ENCODE data around the gene NAV2. TPM values are rescaled to one million over a fixed set of nuclear protein-coding genes. Genes with fewer than 3 reads are reported as not detected.

NAV2 gene
- polyA plus RNA-seq, 3 donors: not detected

GRCh38 chr11:20109731-20110445, 397.3 kb downstream of the NAV2 start:
- Histone ChIP-seq H3K4me1 (ENCODE audit: control insufficient read depth in 1 of 2, insufficient read depth in 2 of 2, low read length in 2 of 2) (peaks cover 0 to 6% of the 10 kb centered on the region in 2 donors), H3K27ac (ENCODE audit: low read depth in 1 of 2, low read length in 2 of 2) (no peak overlapping the region), H3K4me2 (replicated peaks; ENCODE audit: extremely low read depth, low read length, poor library complexity, severe bottlenecking) (no peak overlapping the region), H3K79me2 (ENCODE audit: insufficient read depth, low read length) (no peaks in the 10 kb centered on the region), H3K9me3 (replicated peaks in 1 of 2; ENCODE audit: control insufficient read depth in 1 of 2, insufficient read depth in 1 of 2, low read length in 2 of 2) (no peaks in the 10 kb centered on the region), H3K27me3 (ENCODE audit: control insufficient read depth in 2 of 2, insufficient read depth in 2 of 2, low read length in 2 of 2) (no peaks in the 10 kb centered on the region), H2AFZ (ENCODE audit: insufficient read depth, low read depth, low read length, poor library complexity, severe bottlenecking) (no peak overlapping the region), H3K36me3 (replicated peaks in 1 of 2; ENCODE audit: control insufficient read depth in 1 of 2, insufficient read depth in 2 of 2, low read length in 2 of 2) (no peaks in the 10 kb centered on the region), H3K9ac (ENCODE audit: insufficient read depth, low read length, poor library complexity, severe bottlenecking) (no peak overlapping the region), H3K4me3 (replicated peaks in 1 of 3; ENCODE audit: low read depth in 2 of 3, low read length in 3 of 3) (no peak overlapping the region), H4K20me1 (ENCODE audit: insufficient read depth, low read length) (no peaks in the 10 kb centered on the region)
- TF ChIP-seq CTCF (IDR thresholded peaks at IDR 0.05): no peak
- Mint-ChIP-seq H3K27me3 (ENCODE audit: low read depth in 3 of 3) (peaks cover 1 to 4% (median 2%) of the 10 kb centered on the region in 3 donors), H3K4me3 (no peak overlapping the region), H3K36me3 (no peaks in the 10 kb centered on the region), H3K27ac (no peak overlapping the region), H3K4me1 (peaks cover 13% of the 10 kb centered on the region), H3K9me3 (no peaks in the 10 kb centered on the region)
- DNase-seq: no peak
- WGBS (ENCODE audit: insufficient coverage): 98% methylated on average over 5 of the region's 9 CpGs
- intact Hi-C loops (cut with micrococcal nuclease): no loop called here

- H3K27me3 Mint-ChIP-seq (ENCODE audit: low read depth in 3 of 3): peaks cover 3 to 5% (median 4%) of the 10 kb centered on the region in 3 donors
- Histone ChIP-seq H2AFZ (ENCODE audit: insufficient read depth, low read depth, low read length, poor library complexity, severe bottlenecking) (no peak overlapping the region), H3K27me3 (ENCODE audit: control insufficient read depth in 2 of 2, insufficient read depth in 2 of 2, low read length in 2 of 2) (no peaks in the 10 kb centered on the region), H3K79me2 (ENCODE audit: insufficient read depth, low read length) (no peaks in the 10 kb centered on the region), H3K4me3 (replicated peaks in 1 of 3; ENCODE audit: low read depth in 2 of 3, low read length in 3 of 3) (no peak overlapping the region), H3K27ac (ENCODE audit: low read depth in 1 of 2, low read length in 2 of 2) (no peak overlapping the region), H3K36me3 (replicated peaks in 1 of 2; ENCODE audit: control insufficient read depth in 1 of 2, insufficient read depth in 2 of 2, low read length in 2 of 2) (no peaks in the 10 kb centered on the region), H3K9me3 (replicated peaks in 1 of 2; ENCODE audit: control insufficient read depth in 1 of 2, insufficient read depth in 1 of 2, low read length in 2 of 2) (no peaks in the 10 kb centered on the region), H4K20me1 (ENCODE audit: insufficient read depth, low read length) (no peaks in the 10 kb centered on the region), H3K9ac (ENCODE audit: insufficient read depth, low read length, poor library complexity, severe bottlenecking) (no peak overlapping the region), H3K4me1 (ENCODE audit: control insufficient read depth in 1 of 2, insufficient read depth in 2 of 2, low read length in 2 of 2) (peaks cover 0 to 6% of the 10 kb centered on the region in 2 donors), H3K4me2 (replicated peaks; ENCODE audit: extremely low read depth, low read length, poor library complexity, severe bottlenecking) (no peak overlapping the region)
- no peak overlapping the region for H3K4me3 Mint-ChIP-seq
- intact Hi-C loops (cut with micrococcal nuclease): no loop called here
- no peaks in the 10 kb centered on the region for H3K36me3 Mint-ChIP-seq
- no peaks in the 10 kb centered on the region for H3K9me3 Mint-ChIP-seq
- WGBS (ENCODE audit: insufficient coverage): 29% methylated on average over 7 of the region's 8 CpGs
- DNase-seq: peak; percentile 6 to 31 (median 29)
- H3K4me1 Mint-ChIP-seq: peaks cover 13% of the 10 kb centered on the region
- peak; percentile 95 for TF ChIP-seq CTCF (IDR thresholded peaks at IDR 0.05)
- H3K27ac Mint-ChIP-seq: peak overlapping the region in 2 of 7 donors; percentile 5 to 13
Observed at GRCh38 chr11:20110908-20111669, 398.5 kb downstream of the NAV2 start.

All from CD14-positive monocyte (primary cell).